Measurements from ENCODE around the gene CYP4F8.
A peak's percentile ranks its signal among the peaks of the same experiment; 100 is the strongest.

The CYP4F8 gene

GRCh38 chr19:15616627-15617270 is 1.7 kb downstream of the CYP4F8 start:
- H3K27ac ChIP-seq, result no peak overlapping the region
- no peak for TF ChIP-seq ZFX (IDR thresholded peaks at IDR 0.05)
- TF ChIP-seq CTCF (conservative IDR thresholded peaks at IDR 0.05), result no peak

- TF ChIP-seq ZFX (IDR thresholded peaks at IDR 0.05), result no peak
- TF ChIP-seq CTCF (conservative IDR thresholded peaks at IDR 0.05), result no peak
- H3K27ac ChIP-seq, result no peak overlapping the region
Observed at GRCh38 chr19:15618321-15618720, 3.3 kb downstream of the CYP4F8 start.

- H3K27ac ChIP-seq, result no peak overlapping the region
- TF ChIP-seq CTCF (conservative IDR thresholded peaks at IDR 0.05) (no peak), ZFX (IDR thresholded peaks at IDR 0.05) (no peak)
Observed at GRCh38 chr19:15621801-15622200, 6.8 kb downstream of the CYP4F8 start.

- TF ChIP-seq CTCF (conservative IDR thresholded peaks at IDR 0.05), result no peak
- no peak for TF ChIP-seq ZFX (IDR thresholded peaks at IDR 0.05)
- H3K27ac ChIP-seq, result peak overlapping the region; percentile 23; the same call in 1 of the 2 replicates
Observed at GRCh38 chr19:15622991-15623390, 8.0 kb downstream of the CYP4F8 start.

- TF ChIP-seq ZFX (IDR thresholded peaks at IDR 0.05) (no peak), CTCF (conservative IDR thresholded peaks at IDR 0.05) (no peak)
Observed at GRCh38 chr19:15623711-15624318, 8.8 kb downstream of the CYP4F8 start.

GRCh38 chr19:15628236-15629002 is 13.4 kb downstream of the CYP4F8 start:
- no peak for TF ChIP-seq ZFX (IDR thresholded peaks at IDR 0.05)
- no peak for TF ChIP-seq CTCF (conservative IDR thresholded peaks at IDR 0.05)

More at GRCh38 chr19:15623711-15624318, 8.8 kb downstream of the CYP4F8 start:
- H3K27ac ChIP-seq, result no peak overlapping the region

More at GRCh38 chr19:15628236-15629002, 13.4 kb downstream of the CYP4F8 start:
- H3K27ac ChIP-seq, result no peak overlapping the region

Data from C4-2B (cell line).